ENCODE results near the gene MPPED2.

The MPPED2 gene

GRCh38 chr11:30459306-30459705 is 126.8 kb downstream of the MPPED2 start:
- H3K4me3 Mint-ChIP-seq: no peak overlapping the region
- H3K36me3 Mint-ChIP-seq (ENCODE audit: low read depth): no peaks in the 10 kb centered on the region
- TF ChIP-seq, protein P1, sequence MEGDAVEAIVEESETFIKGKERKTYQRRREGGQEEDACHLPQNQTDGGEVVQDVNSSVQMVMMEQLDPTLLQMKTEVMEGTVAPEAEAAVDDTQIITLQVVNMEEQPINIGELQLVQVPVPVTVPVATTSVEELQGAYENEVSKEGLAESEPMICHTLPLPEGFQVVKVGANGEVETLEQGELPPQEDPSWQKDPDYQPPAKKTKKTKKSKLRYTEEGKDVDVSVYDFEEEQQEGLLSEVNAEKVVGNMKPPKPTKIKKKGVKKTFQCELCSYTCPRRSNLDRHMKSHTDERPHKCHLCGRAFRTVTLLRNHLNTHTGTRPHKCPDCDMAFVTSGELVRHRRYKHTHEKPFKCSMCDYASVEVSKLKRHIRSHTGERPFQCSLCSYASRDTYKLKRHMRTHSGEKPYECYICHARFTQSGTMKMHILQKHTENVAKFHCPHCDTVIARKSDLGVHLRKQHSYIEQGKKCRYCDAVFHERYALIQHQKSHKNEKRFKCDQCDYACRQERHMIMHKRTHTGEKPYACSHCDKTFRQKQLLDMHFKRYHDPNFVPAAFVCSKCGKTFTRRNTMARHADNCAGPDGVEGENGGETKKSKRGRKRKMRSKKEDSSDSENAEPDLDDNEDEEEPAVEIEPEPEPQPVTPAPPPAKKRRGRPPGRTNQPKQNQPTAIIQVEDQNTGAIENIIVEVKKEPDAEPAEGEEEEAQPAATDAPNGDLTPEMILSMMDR (IDR thresholded peaks at IDR 0.05): no peak
- peaks cover 27% of the 10 kb centered on the region for H3K4me1 Mint-ChIP-seq
- H3K27me3 Mint-ChIP-seq (ENCODE audit: low read depth, poor library complexity): peaks cover 12% of the 10 kb centered on the region
- no peak for DNase-seq
- no peaks in the 10 kb centered on the region for H3K9me3 Mint-ChIP-seq
- no peak overlapping the region for H3K27ac Mint-ChIP-seq

- Mint-ChIP-seq H3K27ac (no peak overlapping the region), H3K36me3 (ENCODE audit: low read depth) (no peaks in the 10 kb centered on the region), H3K4me3 (no peak overlapping the region), H3K27me3 (ENCODE audit: low read depth, poor library complexity) (peaks cover 9% of the 10 kb centered on the region), H3K4me1 (peaks cover 35% of the 10 kb centered on the region), H3K9me3 (no peaks in the 10 kb centered on the region)
- TF ChIP-seq, protein P1 (IDR thresholded peaks at IDR 0.05): no peak
- DNase-seq: no peak
Measured at GRCh38 chr11:30458541-30458940, 127.6 kb downstream of the MPPED2 start.

- H3K27ac Mint-ChIP-seq: no peak overlapping the region
- H3K9me3 Mint-ChIP-seq: no peaks in the 10 kb centered on the region
- DNase-seq: no peak
- peaks cover 49% of the 10 kb centered on the region for H3K4me1 Mint-ChIP-seq
- no peak overlapping the region for H3K4me3 Mint-ChIP-seq
- TF ChIP-seq, protein P1 (IDR thresholded peaks at IDR 0.05): no peak
- H3K27me3 Mint-ChIP-seq (ENCODE audit: low read depth, poor library complexity): peaks cover 10% of the 10 kb centered on the region
- H3K36me3 Mint-ChIP-seq (ENCODE audit: low read depth): no peaks in the 10 kb centered on the region
Measured at GRCh38 chr11:30457087-30457486, 129.1 kb downstream of the MPPED2 start.

- H3K36me3 Mint-ChIP-seq (ENCODE audit: low read depth): no peaks in the 10 kb centered on the region
- H3K9me3 Mint-ChIP-seq: no peaks in the 10 kb centered on the region
- no peak for DNase-seq
- H3K27me3 Mint-ChIP-seq (ENCODE audit: low read depth, poor library complexity): peaks cover 16% of the 10 kb centered on the region
- TF ChIP-seq, protein P1 (IDR thresholded peaks at IDR 0.05): no peak
- H3K4me3 Mint-ChIP-seq: no peak overlapping the region
- no peak overlapping the region for H3K27ac Mint-ChIP-seq
- peaks cover 64% of the 10 kb centered on the region for H3K4me1 Mint-ChIP-seq
Measured at GRCh38 chr11:30455025-30455424, 131.1 kb downstream of the MPPED2 start.

DNA sequence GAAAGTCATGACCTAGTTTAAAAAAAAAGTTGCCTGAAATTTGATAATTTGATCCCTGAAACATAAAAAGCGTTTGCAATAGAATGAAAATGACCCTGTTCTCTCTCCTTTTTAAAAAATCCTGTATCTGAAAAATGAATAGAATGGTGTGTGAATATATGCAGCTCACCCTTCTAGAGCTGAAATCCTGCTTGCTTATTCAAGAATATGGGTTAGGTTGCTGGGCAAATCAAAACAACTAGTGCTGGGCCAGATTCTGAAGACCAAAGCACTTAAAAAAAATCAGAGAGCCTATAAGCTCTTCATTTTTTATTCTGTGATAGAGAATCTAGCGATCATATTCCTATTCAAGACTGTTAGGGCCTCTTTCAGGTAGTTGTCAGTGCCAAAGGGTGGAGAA is 131.6 kb downstream of the MPPED2 start:
- H3K27me3 Mint-ChIP-seq (ENCODE audit: low read depth, poor library complexity): peaks cover 21% of the 10 kb centered on the region
- DNase-seq: no peak
- peaks cover 68% of the 10 kb centered on the region for H3K4me1 Mint-ChIP-seq
- no peaks in the 10 kb centered on the region for H3K36me3 Mint-ChIP-seq (ENCODE audit: low read depth)
- TF ChIP-seq, protein P1 (IDR thresholded peaks at IDR 0.05): no peak
- H3K4me3 Mint-ChIP-seq: peak overlapping the region; percentile 38
- no peaks in the 10 kb centered on the region for H3K9me3 Mint-ChIP-seq
- H3K27ac Mint-ChIP-seq: no peak overlapping the region

GRCh38 chr11:30454111-30454510 is 132.0 kb downstream of the MPPED2 start:
- Mint-ChIP-seq H3K4me1 (peaks cover 70% of the 10 kb centered on the region), H3K4me3 (no peak overlapping the region), H3K36me3 (ENCODE audit: low read depth) (no peaks in the 10 kb centered on the region), H3K27ac (no peak overlapping the region), H3K9me3 (no peaks in the 10 kb centered on the region), H3K27me3 (ENCODE audit: low read depth, poor library complexity) (peaks cover 23% of the 10 kb centered on the region)
- TF ChIP-seq, protein P1 (IDR thresholded peaks at IDR 0.05): no peak
- no peak for DNase-seq
